ENCODE measurements around the gene DPH5. TPM values are rescaled to one million over a fixed set of nuclear protein-coding genes. Genes with fewer than 3 reads are reported as not detected.

Gene DPH5
- polyA plus RNA-seq, 3 donors from 2014 or later: 30.2 to 32.8 (median 32.0) TPM

GRCh38 chr1:100998426-100998825 is 27.2 kb downstream of the DPH5 start:
- Mint-ChIP-seq H3K4me3 (no peak overlapping the region), H3K9me3 (no peaks in the 10 kb centered on the region), H3K36me3 (peaks cover 21 to 56% (median 34%) of the 10 kb centered on the region in 3 donors), H3K27ac (no peak overlapping the region), H3K27me3 (ENCODE audit: low read depth in 3 of 3) (peaks cover 0 to 1% (median 0%) of the 10 kb centered on the region in 3 donors), H3K4me1 (peaks cover 3 to 17% of the 10 kb centered on the region in 2 donors)
- no peak for DNase-seq

DNA sequence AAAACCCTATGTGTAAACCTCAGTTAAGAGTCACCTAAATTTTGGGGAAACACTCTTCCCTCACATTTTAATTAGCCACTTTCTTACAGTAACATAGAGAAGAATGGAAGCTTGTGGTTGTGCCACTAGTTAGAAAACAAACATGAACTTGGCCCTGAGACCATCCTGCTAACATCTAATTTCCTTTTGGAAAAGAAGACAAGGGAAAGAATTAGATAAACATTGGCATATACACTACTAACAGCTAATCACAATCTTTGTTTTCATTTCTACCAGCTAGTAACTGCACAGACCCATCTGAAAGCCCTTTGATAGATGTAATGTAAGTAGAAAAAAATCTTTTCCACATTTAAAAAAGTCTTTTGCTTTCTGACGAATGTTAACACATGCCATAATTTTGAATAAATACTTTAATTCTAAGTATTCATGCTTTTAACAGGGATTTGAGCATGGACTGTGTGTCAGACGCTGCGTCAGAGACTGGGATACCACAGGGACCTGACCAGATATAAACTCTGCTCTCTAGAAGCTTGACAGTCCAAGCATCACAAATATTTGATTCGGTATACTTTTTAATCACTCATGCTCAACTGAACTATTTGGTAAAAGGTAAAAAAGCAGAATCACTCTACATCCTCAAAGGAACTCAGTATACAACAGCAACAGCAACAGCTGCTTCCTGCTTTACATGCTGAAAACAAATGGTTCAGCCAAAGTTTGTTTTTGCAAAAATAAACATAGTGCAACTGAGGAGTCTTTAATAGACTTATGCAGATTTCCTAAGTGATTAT is 30.2 kb downstream of the DPH5 start:
- DNase-seq: no peak
- H3K27ac Mint-ChIP-seq: peak overlapping the region in 2 of 6 donors; percentile 45 to 53
- no peaks in the 10 kb centered on the region for H3K9me3 Mint-ChIP-seq
- H3K4me3 Mint-ChIP-seq: no peak overlapping the region
- H3K36me3 Mint-ChIP-seq: peaks cover 30 to 54% (median 31%) of the 10 kb centered on the region in 3 donors
- H3K4me1 Mint-ChIP-seq: peaks cover 2 to 11% of the 10 kb centered on the region in 2 donors
- no peaks in the 10 kb centered on the region for H3K27me3 Mint-ChIP-seq (ENCODE audit: low read depth in 3 of 3)

GRCh38 chr1:100989306-100990077 is 36.1 kb downstream of the DPH5 start:
- H3K36me3 Mint-ChIP-seq: peaks cover 30 to 38% (median 36%) of the 10 kb centered on the region in 3 donors
- H3K27ac Mint-ChIP-seq: peak overlapping the region in 3 of 6 donors; percentile 31 to 58 (median 53)
- no peaks in the 10 kb centered on the region for H3K9me3 Mint-ChIP-seq
- DNase-seq: no peak
- no peak overlapping the region for H3K4me3 Mint-ChIP-seq
- H3K4me1 Mint-ChIP-seq: peaks cover under 1 to 9% of the 10 kb centered on the region in 2 donors
- H3K27me3 Mint-ChIP-seq (ENCODE audit: low read depth in 3 of 3): no peaks in the 10 kb centered on the region

DNA sequence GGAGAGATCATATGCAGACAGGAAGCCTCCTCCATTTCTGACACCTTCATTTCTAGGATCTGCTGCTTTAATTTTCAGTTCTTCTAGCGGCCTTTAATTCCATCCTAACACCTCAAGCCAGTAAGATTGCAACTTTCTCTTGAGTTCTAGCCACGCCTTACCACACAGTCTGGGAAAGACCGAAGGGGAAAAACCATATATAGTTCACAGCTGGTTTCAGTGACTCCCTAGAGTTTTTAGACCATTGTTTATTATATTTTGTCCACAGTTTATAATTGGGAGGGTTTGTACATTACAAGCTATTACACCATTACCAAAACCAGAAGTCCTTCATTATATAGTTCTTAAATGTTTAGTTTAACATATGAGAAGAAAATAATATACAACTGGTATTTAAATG is 37.5 kb downstream of the DPH5 start:
- Mint-ChIP-seq H3K4me3 (no peak overlapping the region), H3K27me3 (ENCODE audit: low read depth in 3 of 3) (no peaks in the 10 kb centered on the region), H3K27ac (peak overlapping the region in 3 of 6 donors; percentile 5 to 44 (median 13)), H3K9me3 (no peaks in the 10 kb centered on the region), H3K4me1 (peaks cover 0 to 5% of the 10 kb centered on the region in 2 donors), H3K36me3 (peaks cover 34 to 48% (median 45%) of the 10 kb centered on the region in 3 donors)
- no peak for DNase-seq

DNA sequence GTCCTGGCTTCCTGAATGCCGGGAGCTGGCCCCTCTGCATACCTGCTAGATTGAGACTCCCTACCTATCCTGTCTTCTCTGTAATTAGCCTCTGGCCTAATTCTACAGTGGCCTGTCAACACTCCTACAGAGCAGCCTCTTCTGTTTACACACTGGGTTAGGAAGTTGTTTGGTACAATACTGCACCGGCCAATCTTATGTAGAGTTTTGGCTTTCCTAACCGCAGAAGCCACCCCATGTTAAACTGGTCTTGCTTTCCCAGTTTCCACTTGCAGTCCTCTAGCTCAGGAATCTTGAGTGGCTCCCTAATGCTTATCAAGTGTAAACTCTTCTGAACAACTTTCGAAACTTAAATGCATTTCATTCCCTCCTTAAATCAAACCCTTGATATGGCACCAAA is 42.8 kb downstream of the DPH5 start:
- Mint-ChIP-seq H3K4me3 (no peak overlapping the region), H3K36me3 (peaks cover 20 to 57% (median 52%) of the 10 kb centered on the region in 3 donors), H3K9me3 (no peaks in the 10 kb centered on the region), H3K4me1 (peaks cover 0 to under 1% of the 10 kb centered on the region in 2 donors), H3K27me3 (ENCODE audit: low read depth in 3 of 3) (peaks cover 0 to 1% (median 0%) of the 10 kb centered on the region in 3 donors), H3K27ac (peak overlapping the region in 1 of 6 donors; percentile 15)
- no peak for DNase-seq

- Mint-ChIP-seq H3K27me3 (ENCODE audit: low read depth in 3 of 3) (peaks cover 0 to 1% (median 0%) of the 10 kb centered on the region in 3 donors), H3K9me3 (no peaks in the 10 kb centered on the region), H3K4me1 (peaks cover 0 to 8% of the 10 kb centered on the region in 2 donors), H3K4me3 (no peak overlapping the region), H3K27ac (no peak overlapping the region), H3K36me3 (peaks cover 23 to 57% (median 52%) of the 10 kb centered on the region in 3 donors)
- DNase-seq: no peak
Measured at GRCh38 chr1:100979631-100980030, 46.0 kb downstream of the DPH5 start.

DNA sequence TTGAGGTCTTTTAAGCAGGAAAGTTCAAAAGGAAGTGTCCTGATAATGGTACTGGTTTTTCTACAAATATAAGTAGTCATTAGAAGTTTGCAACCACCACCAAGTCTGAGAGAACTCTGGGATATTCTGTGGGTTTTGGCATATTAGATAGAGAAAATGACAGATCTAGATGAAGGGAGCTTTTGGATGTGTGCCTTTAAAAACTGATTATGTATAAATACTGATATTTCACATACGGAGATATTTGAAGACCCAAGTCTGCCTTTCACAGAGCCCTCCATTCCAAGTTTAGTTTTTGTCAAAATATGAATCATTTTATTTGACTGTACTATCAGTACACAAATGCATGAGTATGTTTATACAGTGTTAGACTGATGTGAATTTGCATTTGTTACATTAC is 48.6 kb downstream of the DPH5 start:
- H3K4me3 Mint-ChIP-seq: no peak overlapping the region
- peak overlapping the region in 5 of 6 donors; percentile 2 to 41 (median 25) for H3K27ac Mint-ChIP-seq
- no peak for DNase-seq
- peaks cover 21 to 48% (median 32%) of the 10 kb centered on the region in 3 donors for H3K36me3 Mint-ChIP-seq
- H3K4me1 Mint-ChIP-seq: peaks cover 0 to 8% of the 10 kb centered on the region in 2 donors
- no peaks in the 10 kb centered on the region for H3K9me3 Mint-ChIP-seq
- H3K27me3 Mint-ChIP-seq (ENCODE audit: low read depth in 3 of 3): peaks cover 0 to 1% (median 0%) of the 10 kb centered on the region in 3 donors

DNA sequence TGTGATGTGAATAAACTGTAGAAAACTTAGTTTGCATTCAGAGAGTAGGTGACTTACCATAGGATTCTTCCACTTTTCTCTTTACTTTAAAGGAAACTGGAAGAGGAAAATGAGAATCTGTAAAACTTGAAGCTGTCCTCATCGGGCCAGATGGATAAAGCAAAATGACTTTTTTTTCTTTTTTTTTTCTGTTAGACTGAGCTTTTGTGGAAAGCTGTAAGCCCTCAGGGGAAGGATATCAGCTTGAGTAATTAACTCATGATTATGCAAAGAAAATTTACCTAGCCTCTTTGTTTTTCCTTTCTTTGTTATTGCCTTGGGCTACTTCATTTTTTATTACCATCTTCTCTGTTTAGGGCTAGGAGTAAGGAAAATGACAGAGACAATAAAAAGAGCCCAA is 53.4 kb downstream of the DPH5 start:
- Mint-ChIP-seq H3K9me3 (no peaks in the 10 kb centered on the region), H3K4me3 (no peak overlapping the region), H3K27ac (no peak overlapping the region), H3K36me3 (peaks cover 21 to 45% (median 26%) of the 10 kb centered on the region in 3 donors), H3K4me1 (peaks cover 6 to 22% of the 10 kb centered on the region in 2 donors), H3K27me3 (ENCODE audit: low read depth in 3 of 3) (no peaks in the 10 kb centered on the region)
- DNase-seq: no peak

- DNase-seq: no peak
Measured at GRCh38 chr1:100971021-100971420, 54.6 kb downstream of the DPH5 start.

DNA sequence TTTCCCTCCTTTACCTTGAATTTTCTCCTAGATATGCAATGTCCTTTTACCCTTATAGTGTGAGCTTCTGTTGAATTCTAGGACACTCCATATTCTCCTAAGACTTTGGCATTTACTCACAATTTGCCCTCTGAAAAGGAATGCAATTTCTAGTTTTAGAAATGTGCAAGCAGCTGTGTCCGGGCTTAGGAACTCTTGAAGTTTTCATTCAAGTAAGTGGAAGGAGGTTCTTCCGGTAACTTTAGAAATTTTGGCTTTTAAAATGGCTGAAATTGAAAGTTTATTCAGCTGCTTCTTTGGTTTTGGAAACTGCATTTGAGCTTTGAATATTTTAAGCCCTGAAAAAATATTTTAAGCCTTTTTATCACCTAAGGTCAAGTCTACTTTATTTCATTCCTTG is 56.3 kb downstream of the DPH5 start:
- no peaks in the 10 kb centered on the region for H3K9me3 Mint-ChIP-seq
- no peak for DNase-seq
- H3K27me3 Mint-ChIP-seq (ENCODE audit: low read depth in 3 of 3): no peaks in the 10 kb centered on the region
- peaks cover 6 to 14% of the 10 kb centered on the region in 2 donors for H3K4me1 Mint-ChIP-seq
- peaks cover 12 to 42% (median 28%) of the 10 kb centered on the region in 3 donors for H3K36me3 Mint-ChIP-seq
- H3K27ac Mint-ChIP-seq: peak overlapping the region in 1 of 6 donors; percentile 44
- H3K4me3 Mint-ChIP-seq: no peak overlapping the region

More at GRCh38 chr1:100971021-100971420, 54.6 kb downstream of the DPH5 start:
- Mint-ChIP-seq H3K4me1 (peaks cover 6 to 14% of the 10 kb centered on the region in 2 donors), H3K27me3 (ENCODE audit: low read depth in 3 of 3) (no peaks in the 10 kb centered on the region), H3K9me3 (no peaks in the 10 kb centered on the region), H3K4me3 (no peak overlapping the region), H3K27ac (peak overlapping the region in 4 of 6 donors; percentile 41 to 64 (median 55)), H3K36me3 (peaks cover 14 to 45% (median 24%) of the 10 kb centered on the region in 3 donors)

- no peak overlapping the region for H3K4me3 Mint-ChIP-seq
- peak overlapping the region in 1 of 6 donors; percentile 27 for H3K27ac Mint-ChIP-seq
- no peaks in the 10 kb centered on the region for H3K27me3 Mint-ChIP-seq (ENCODE audit: low read depth in 3 of 3)
- H3K4me1 Mint-ChIP-seq: peaks cover 6 to 17% of the 10 kb centered on the region in 2 donors
- peaks cover 8 to 37% (median 21%) of the 10 kb centered on the region in 3 donors for H3K36me3 Mint-ChIP-seq
- H3K9me3 Mint-ChIP-seq: no peaks in the 10 kb centered on the region
- DNase-seq: no peak
Measured at GRCh38 chr1:100968621-100969020, 57.0 kb downstream of the DPH5 start.

- peaks cover 0 to 21% of the 10 kb centered on the region in 2 donors for H3K4me1 Mint-ChIP-seq
- H3K27ac Mint-ChIP-seq: peak overlapping the region in 2 of 6 donors; percentile 37 to 47
- peaks cover 19 to 27% (median 25%) of the 10 kb centered on the region in 3 donors for H3K36me3 Mint-ChIP-seq
- no peak for DNase-seq
- no peaks in the 10 kb centered on the region for H3K27me3 Mint-ChIP-seq (ENCODE audit: low read depth in 3 of 3)
- no peak overlapping the region for H3K4me3 Mint-ChIP-seq
- H3K9me3 Mint-ChIP-seq: no peaks in the 10 kb centered on the region
Measured at GRCh38 chr1:100960098-100960497, 65.5 kb downstream of the DPH5 start.

DNA sequence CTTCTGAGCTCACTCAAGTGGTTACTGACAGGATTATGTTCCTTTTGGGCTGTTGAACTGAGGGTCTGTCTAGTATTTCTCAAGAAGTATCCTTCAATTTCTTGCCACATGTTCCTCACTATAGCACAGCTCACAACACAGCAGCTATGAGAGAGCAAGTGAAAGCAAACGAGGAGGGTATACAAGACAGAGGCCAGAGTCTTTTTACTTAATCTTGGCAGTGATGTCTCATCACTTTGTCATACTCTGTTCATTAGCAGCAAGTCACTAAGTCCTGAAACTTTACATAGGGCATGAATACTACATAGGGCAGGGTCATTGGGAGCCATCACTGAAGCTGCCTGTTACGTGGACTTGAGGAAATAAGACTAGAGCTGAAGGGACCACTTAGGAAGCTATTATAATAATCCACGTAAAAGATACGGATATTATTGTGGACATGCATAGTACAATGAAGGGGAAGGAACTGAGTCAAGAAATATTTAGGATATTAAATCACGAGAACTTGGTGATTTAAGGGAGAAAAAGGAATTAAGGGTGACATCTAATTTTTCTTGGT is 66.0 kb downstream of the DPH5 start:
- peaks cover 19 to 27% (median 24%) of the 10 kb centered on the region in 3 donors for H3K36me3 Mint-ChIP-seq
- H3K27ac Mint-ChIP-seq: peak overlapping the region in 1 of 6 donors; percentile 8
- H3K4me1 Mint-ChIP-seq: peaks cover 0 to 21% of the 10 kb centered on the region in 2 donors
- DNase-seq: no peak
- no peaks in the 10 kb centered on the region for H3K9me3 Mint-ChIP-seq
- no peak overlapping the region for H3K4me3 Mint-ChIP-seq
- no peaks in the 10 kb centered on the region for H3K27me3 Mint-ChIP-seq (ENCODE audit: low read depth in 3 of 3)

All from immature natural killer cell (primary cell).